Mesendoderm (in vitro differentiated cells): ENCODE data around the gene PCDHB1.

ENCODE experiments used
- DNase-seq: peaks from one replicate; pipeline ENCODE4 v3.0.0; 2013
- H2AK5ac ChIP-seq: 2 replicates; pipeline ENCODE4 v1.6.1; 2013; ENCODE audit warnings: low read length, inconsistent platforms
- H2BK120ac ChIP-seq: 2 replicates; pipeline ENCODE4 v1.6.1; 2013; ENCODE audit warnings: low read depth, mild to moderate bottlenecking, low read length, moderate library complexity, mixed read lengths
- H2BK15ac ChIP-seq: replicated peaks from 2 replicates; pipeline ENCODE4 v1.6.1; 2013; ENCODE audit warnings: low read depth, mild to moderate bottlenecking, moderate library complexity
- H2BK5ac ChIP-seq: 2 replicates; pipeline ENCODE4 v1.6.1; 2013; ENCODE audit warnings: low read length, inconsistent platforms
- H3K18ac ChIP-seq: 2 replicates; pipeline ENCODE4 v1.6.1; 2013; ENCODE audit warnings: mild to moderate bottlenecking, low read length, mixed read lengths
- H3K23ac ChIP-seq: one replicate; pipeline ENCODE4 v1.6.1; 2013; ENCODE audit warnings: low read length
- H3K27ac ChIP-seq: 2 replicates; pipeline ENCODE4 v1.5.1; 2013; ENCODE audit warnings: low read depth, mild to moderate bottlenecking, inconsistent platforms, low read length, moderate library complexity
- H3K27me3 ChIP-seq: 2 replicates; pipeline ENCODE4 v1.6.1; 2013; ENCODE audit warnings: low read length, control low read depth, mild to moderate bottlenecking, inconsistent platforms; ENCODE audit not compliant: insufficient read depth, poor library complexity
- H3K36me3 ChIP-seq: 2 replicates; pipeline ENCODE4 v1.6.1; 2013; ENCODE audit warnings: low read length, inconsistent platforms; ENCODE audit not compliant: control insufficient read depth, insufficient read depth
- H3K4ac ChIP-seq: one replicate; pipeline ENCODE4 v1.6.1; 2013; ENCODE audit warnings: low read depth, mild to moderate bottlenecking, low read length, moderate library complexity
- H3K4me1 ChIP-seq: 2 replicates; pipeline ENCODE4 v1.6.1; 2013; ENCODE audit warnings: low read depth, low read length, inconsistent platforms; ENCODE audit not compliant: control insufficient read depth
- H3K4me2 ChIP-seq: 2 replicates; pipeline ENCODE4 v1.6.1; 2013; ENCODE audit warnings: low read length
- H3K4me3 ChIP-seq: 2 replicates; pipeline ENCODE4 v1.5.1; 2013; ENCODE audit warnings: mild to moderate bottlenecking, low read length
- H3K56ac ChIP-seq: one replicate; pipeline ENCODE4 v1.6.1; 2013; ENCODE audit warnings: low read length
- H3K79me1 ChIP-seq: 2 replicates; pipeline ENCODE4 v1.6.1; 2013; ENCODE audit warnings: low read length, inconsistent platforms
- H3K79me2 ChIP-seq: 2 replicates; pipeline ENCODE4 v1.6.1; 2013; ENCODE audit warnings: mild to moderate bottlenecking, low read length; ENCODE audit not compliant: control insufficient read depth, insufficient read depth
- H3K9ac ChIP-seq: 2 replicates; pipeline ENCODE4 v1.6.1; 2013; ENCODE audit warnings: low read length, inconsistent platforms
- H4K5ac ChIP-seq: one replicate; pipeline ENCODE4 v1.6.1; 2013; ENCODE audit warnings: low read length
- H4K8ac ChIP-seq: one replicate; pipeline ENCODE4 v1.6.1; 2013; ENCODE audit warnings: low read depth, mild to moderate bottlenecking, control low read depth, low read length, moderate library complexity
- WGBS: extraction: QIAGEN DNeasy Blood & Tissue Kit; methylation state at CpG from one replicate; pipeline ENCODE4 v1.1.7; 2013; ENCODE audit warnings: low lambda C conversion rate, missing lambda C conversion rate; ENCODE audit not compliant: insufficient coverage; ENCODE audit errors: extremely low coverage; 5-methylcytosine and 5-hydroxymethylcytosine counted together

The PCDHB1 gene

GRCh38 chr5:141003791-141004611, 47.2 kb upstream of the PCDHB1 start:
- WGBS = no CpG with 5 or more reads among the region's 4 CpGs
- H3K4me3 ChIP-seq = no peak overlapping the region
- H3K79me1 ChIP-seq = no peaks in the 10 kb centered on the region
- peaks cover 8% of the 10 kb centered on the region for H3K4me1 ChIP-seq
- H3K23ac ChIP-seq = no peak overlapping the region
- no peak overlapping the region for H4K5ac ChIP-seq
- no peak overlapping the region for H2BK120ac ChIP-seq
- no peak overlapping the region for H4K8ac ChIP-seq
- peak; percentile 93 for DNase-seq
- peak overlapping the region; percentile 3 for H3K27ac ChIP-seq
- no peak overlapping the region for H3K4me2 ChIP-seq
- no peaks in the 10 kb centered on the region for H3K36me3 ChIP-seq
- H2BK5ac ChIP-seq = no peak overlapping the region
- H2BK15ac ChIP-seq = no peak overlapping the region
- H3K56ac ChIP-seq = no peak overlapping the region
- H3K27me3 ChIP-seq = no peaks in the 10 kb centered on the region
- no peak overlapping the region for H3K4ac ChIP-seq
- peak overlapping the region; percentile 10 for H3K9ac ChIP-seq
- H3K18ac ChIP-seq = no peak overlapping the region
- no peaks in the 10 kb centered on the region for H3K79me2 ChIP-seq
- no peak overlapping the region for H2AK5ac ChIP-seq

- Histone ChIP-seq H2BK120ac (no peak overlapping the region), H3K36me3 (no peaks in the 10 kb centered on the region), H2BK5ac (no peak overlapping the region), H3K4me2 (no peak overlapping the region), H2AK5ac (no peak overlapping the region), H3K27me3 (no peaks in the 10 kb centered on the region), H2BK15ac (no peak overlapping the region), H3K56ac (no peak overlapping the region), H3K27ac (no peak overlapping the region), H3K79me1 (no peaks in the 10 kb centered on the region), H3K4ac (no peak overlapping the region), H4K8ac (no peak overlapping the region), H3K4me1 (peaks cover 7% of the 10 kb centered on the region), H3K9ac (no peak overlapping the region), H3K23ac (no peak overlapping the region), H3K79me2 (no peaks in the 10 kb centered on the region), H3K18ac (no peak overlapping the region), H4K5ac (no peak overlapping the region), H3K4me3 (no peak overlapping the region)
- no peak for DNase-seq
Measured at GRCh38 chr5:141007791-141008190, 43.4 kb upstream of the PCDHB1 start.

GRCh38 chr5:141010047-141010793, 41.0 kb upstream of the PCDHB1 start:
- Histone ChIP-seq H2AK5ac (no peak overlapping the region), H3K79me1 (no peaks in the 10 kb centered on the region), H3K4me3 (no peak overlapping the region), H3K9ac (no peak overlapping the region), H3K27me3 (no peaks in the 10 kb centered on the region), H2BK5ac (no peak overlapping the region), H3K23ac (no peak overlapping the region), H3K4me2 (no peak overlapping the region), H3K79me2 (no peaks in the 10 kb centered on the region), H3K36me3 (no peaks in the 10 kb centered on the region), H3K4ac (no peak overlapping the region), H3K4me1 (no peaks in the 10 kb centered on the region), H3K27ac (no peak overlapping the region), H3K18ac (no peak overlapping the region), H2BK15ac (no peak overlapping the region), H3K56ac (no peak overlapping the region), H2BK120ac (no peak overlapping the region), H4K8ac (no peak overlapping the region), H4K5ac (no peak overlapping the region)
- no CpG with 5 or more reads among the region's 12 CpGs for WGBS
- DNase-seq = no peak

GRCh38 chr5:141017943-141018342, 33.2 kb upstream of the PCDHB1 start:
- DNase-seq = no peak
- H3K4me2 ChIP-seq = no peak overlapping the region

GRCh38 chr5:141022384-141022783, 28.8 kb upstream of the PCDHB1 start:
- Histone ChIP-seq H4K8ac (no peak overlapping the region), H3K4me1 (no peaks in the 10 kb centered on the region), H2BK5ac (no peak overlapping the region), H3K79me2 (no peaks in the 10 kb centered on the region), H2AK5ac (no peak overlapping the region), H3K27me3 (no peaks in the 10 kb centered on the region), H4K5ac (no peak overlapping the region), H3K9ac (no peak overlapping the region), H3K4ac (no peak overlapping the region), H3K4me2 (no peak overlapping the region), H3K79me1 (no peaks in the 10 kb centered on the region), H3K23ac (no peak overlapping the region), H2BK120ac (no peak overlapping the region), H3K56ac (no peak overlapping the region), H3K27ac (no peak overlapping the region), H3K18ac (no peak overlapping the region), H3K36me3 (no peaks in the 10 kb centered on the region), H2BK15ac (no peak overlapping the region), H3K4me3 (no peak overlapping the region)
- DNase-seq = no peak
- no CpG with 5 or more reads among the region's 1 CpG for WGBS

More at GRCh38 chr5:141017943-141018342, 33.2 kb upstream of the PCDHB1 start:
- H3K9ac ChIP-seq = no peak overlapping the region
- H3K18ac ChIP-seq = no peak overlapping the region
- H3K27me3 ChIP-seq = no peaks in the 10 kb centered on the region
- no peak overlapping the region for H2BK15ac ChIP-seq
- H3K79me1 ChIP-seq = no peaks in the 10 kb centered on the region
- no peak overlapping the region for H3K27ac ChIP-seq
- H3K4me3 ChIP-seq = no peak overlapping the region
- H4K5ac ChIP-seq = no peak overlapping the region
- H3K4ac ChIP-seq = no peak overlapping the region
- no peak overlapping the region for H3K56ac ChIP-seq
- no peak overlapping the region for H2AK5ac ChIP-seq
- no peaks in the 10 kb centered on the region for H3K36me3 ChIP-seq
- no peaks in the 10 kb centered on the region for H3K79me2 ChIP-seq
- H2BK120ac ChIP-seq = no peak overlapping the region
- H4K8ac ChIP-seq = no peak overlapping the region
- H2BK5ac ChIP-seq = no peak overlapping the region
- no peak overlapping the region for H3K23ac ChIP-seq
- no peaks in the 10 kb centered on the region for H3K4me1 ChIP-seq
